Activated CD4-positive, alpha-beta T cell treated with anti-CD3 and anti-CD28 coated beads, Interleukin-2, amount 50 U/mL, for 4 hours (primary cell): ENCODE measurements around the gene ZNF768.
A peak's percentile ranks its signal among the peaks of the same experiment; 100 is the strongest.

ENCODE experiments used
- DNase-seq, 2 experiments: peaks; one replicate each; pipeline ENCODE4 v3.0.0-alpha.2; 2020

ZNF768 gene

DNA sequence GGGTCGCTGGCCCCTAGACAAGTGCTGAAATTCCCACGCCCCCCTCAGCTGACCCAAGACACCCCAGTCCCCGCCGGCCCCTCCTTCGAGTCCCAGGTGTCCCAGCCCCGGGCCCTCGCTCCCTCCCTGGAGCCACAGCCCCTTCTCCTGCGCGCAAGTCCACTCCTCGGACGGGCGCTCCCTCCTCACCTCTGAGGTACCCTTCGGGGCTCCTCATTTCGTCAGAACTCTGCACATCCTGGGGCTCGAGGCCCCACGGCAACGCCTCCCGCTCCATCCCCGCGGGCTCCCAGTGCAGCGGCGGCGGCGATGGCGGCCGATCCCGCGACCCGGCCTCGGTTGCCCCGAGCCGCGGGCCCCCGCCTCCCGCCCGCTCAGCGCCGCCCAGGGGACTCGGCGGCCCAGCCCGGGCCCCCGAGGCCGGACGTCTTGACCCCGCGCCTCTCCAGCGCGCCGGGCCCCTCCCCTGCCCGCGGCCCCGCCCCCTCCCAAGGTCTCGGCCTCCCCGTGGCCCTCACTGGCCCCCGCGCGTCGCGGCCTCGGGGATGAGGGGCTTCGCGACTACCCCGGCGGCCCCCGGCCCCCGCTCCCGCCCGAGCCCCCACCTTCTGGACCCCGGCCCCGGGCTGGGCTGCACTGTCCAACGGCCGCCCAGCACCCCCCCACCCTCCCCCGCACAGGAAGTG lies at the start of gene ZNF768:
Gene ZNF768 (minus strand): TSS at position 430 of the 686 bp plus-strand sequence. CDS start 153 bp downstream, at position 277.
- DNase-seq, result peak; percentile 15 to 18

DNA sequence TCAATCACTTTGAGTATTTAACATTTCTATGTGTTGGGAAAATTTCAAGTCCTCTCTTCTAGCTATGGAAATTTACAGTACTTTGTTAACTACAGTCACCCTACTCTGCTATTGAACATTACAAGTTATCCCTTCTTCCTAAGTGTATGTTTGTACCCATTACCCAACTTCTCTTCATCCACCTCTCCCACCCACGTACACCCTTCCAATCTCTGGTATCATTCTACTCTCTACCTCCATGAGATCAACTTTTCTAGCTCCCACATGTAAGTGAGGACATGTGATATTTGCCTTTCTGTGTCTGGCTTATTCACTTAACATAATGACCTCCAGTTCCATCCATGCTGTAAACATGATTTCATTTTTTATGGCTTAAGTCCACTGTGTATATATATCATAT lies 48.3 kb upstream of the ZNF768 start:
- DNase-seq, result no peak

DNA sequence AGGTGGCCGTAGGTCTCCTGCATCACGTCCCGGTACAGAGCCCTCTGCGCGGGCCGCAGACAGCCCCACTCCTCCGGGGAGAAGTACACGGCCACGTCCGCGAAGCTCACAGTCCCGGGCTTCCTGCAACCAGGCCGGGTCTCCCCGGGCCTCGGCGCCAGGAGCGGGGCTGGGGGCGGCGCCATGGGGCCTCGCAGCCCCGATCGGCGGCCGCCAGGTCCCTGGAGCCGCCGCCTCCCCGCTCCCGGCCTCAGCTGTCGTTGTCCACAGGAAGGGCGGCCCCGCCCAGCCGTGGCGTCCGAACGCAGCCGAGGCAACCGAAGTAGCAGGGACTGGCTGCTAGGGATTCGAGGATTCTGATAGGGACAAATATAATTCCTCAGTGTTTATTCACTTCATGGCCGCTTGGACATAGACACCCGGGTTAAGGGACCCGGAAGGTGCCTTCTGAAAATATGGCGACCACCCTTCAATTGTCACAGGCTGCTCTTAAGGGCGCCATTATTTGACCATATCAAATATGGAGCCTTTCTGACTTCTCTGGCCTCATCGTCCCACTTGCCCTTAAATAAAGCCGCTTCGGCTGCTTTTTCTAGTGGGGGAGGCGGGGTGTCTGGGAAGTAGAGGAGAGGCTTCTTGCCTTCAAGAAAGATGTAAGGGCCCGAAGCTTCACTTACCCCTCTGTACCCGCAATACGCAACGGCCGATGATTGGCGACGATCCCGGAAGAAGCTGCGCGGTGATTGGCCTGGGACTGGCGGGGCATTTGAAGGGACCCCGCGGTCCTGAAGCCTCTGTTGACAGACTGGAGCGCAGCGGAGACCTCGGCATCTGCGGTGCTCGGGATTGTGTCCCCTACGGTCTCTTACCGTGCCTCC lies 45.3 kb upstream of the ZNF768 start, which contains the start of gene ZNF688:
Gene ZNF688 (minus strand): TSS at position 270 of the 878 bp plus-strand sequence. CDS start 85 bp downstream, at position 185.
- peak; percentile 93 to 95 for DNase-seq

DNA sequence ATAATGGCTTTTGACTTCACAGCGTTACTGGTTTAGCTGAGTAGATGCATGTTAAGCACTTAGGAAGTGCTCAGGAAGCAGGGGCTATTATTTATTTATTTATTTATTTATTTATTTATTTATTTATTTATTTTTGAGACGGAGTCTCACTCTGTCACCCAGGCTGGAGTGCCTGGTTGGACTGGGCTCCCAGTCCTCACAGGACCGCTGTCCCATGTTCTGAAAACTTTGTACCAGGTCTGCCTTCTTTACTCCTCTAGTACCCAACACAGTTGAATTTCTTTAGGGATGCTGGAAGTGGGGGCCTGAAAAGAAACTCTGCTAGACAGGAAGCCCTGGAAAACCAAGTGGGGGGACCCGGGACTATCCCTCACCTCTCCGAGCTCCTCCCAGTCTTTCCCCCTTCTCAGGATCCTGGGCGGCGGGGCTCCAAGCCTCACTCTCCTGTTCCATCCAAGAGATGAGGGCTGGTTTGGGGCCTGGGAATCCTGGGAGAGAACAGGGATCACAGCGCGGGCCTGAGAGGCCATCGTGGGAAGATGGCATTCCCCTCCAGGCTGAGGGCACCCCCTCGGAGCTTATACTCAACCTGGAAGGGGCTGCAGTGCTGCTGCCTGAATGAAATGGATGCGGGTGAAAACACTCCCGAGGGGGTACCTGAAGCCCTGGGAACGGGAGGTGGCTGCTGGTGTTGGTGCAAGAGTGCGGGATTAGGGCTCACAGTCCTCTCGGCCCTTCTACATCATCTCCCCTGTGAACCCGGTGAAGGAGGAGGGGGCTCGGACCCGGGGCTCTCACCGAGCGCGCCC lies 44.5 kb upstream of the ZNF768 start:
- no peak for DNase-seq

DNA sequence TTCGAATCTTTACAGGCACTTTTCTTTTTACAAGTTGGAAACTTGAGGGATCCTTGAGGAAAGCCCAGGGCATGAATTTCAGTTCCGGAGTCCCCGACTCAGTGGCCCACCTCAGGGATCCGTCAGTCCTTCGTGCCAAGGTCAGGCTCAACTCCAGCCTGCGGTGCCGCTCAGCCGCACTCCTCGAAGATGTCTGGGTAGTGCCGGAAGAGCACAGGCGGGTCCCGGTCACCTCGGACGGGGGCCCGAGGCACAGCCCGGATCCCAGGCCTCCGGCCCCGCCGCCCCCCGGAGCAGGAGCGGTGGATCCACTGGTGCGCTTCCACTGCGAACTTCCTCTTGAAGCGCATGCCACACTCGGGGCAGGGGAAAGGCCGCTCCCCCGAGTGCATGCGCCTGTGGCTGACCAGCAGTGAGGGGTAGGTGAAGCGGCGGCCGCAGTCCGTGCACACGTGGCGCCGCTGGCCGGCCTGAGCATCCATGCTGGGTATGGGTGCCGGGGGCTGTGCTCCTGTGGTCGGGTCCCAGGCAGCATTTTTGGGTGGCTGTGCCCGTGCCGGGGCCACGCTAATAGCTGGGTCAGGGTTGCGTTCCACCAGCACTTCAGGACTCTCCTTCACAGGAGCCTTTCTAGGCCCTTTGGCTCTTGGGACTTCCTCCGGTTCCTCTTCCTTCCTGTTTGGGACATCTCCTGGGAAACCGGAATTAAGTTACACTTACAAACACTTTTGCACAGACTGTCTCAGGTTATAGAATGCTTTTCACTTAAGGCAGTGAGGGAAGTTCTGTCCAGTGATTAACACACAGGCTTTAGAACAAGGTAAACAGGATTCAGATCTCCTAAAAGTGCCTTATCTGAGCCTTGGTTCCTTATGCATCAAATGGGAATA lies 43.6 kb upstream of the ZNF768 start:
- DNase-seq, result no peak

DNA sequence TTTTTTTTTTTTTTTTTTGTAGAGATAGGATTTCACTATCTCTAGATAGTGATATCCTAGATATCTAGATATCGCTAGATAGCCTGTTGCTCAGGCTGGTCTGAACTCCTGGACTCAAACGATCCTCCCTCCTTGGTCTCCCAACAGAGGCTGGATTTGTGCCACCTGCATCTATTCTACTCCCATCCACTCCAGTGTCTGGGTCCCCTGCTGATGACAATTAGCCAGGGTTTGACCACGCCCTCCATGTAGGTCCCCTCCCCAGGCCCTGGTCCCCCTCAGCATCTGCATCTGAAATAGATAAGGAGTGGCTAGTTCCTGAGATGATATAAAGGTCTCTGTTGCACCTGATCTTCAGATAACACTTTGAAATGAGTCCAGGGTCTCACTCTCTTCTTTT lies 42.9 kb upstream of the ZNF768 start:
- DNase-seq, result no peak

DNA sequence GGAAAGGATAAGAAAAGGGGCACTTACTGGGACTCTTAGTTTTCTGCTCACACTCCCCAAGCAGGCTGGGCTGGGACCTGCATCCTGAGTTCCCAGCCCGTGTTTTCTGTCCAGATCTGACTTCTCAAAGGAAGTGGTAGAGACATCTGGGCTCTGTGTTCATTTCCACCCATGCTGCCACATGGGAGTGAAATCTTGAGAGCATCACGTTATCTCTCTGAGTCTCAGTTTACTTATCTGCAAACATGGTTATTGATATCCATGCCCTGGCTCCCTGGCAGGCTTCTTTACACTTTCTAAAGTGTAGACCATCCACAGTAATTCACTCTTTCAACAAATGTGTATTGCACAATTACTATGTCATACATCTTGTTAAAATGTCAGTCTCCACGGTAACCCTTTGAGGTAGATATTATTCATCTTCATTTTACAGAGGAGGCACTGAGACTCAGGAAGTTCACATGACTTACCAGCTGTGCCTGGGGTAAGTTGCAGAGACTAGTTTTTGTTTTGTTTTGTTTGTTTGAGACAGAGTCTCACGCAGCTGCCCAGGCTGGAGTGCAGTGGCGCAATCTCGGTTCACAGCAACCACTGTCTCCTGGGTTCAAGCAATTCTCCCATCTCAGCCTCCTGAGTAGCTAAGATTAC lies 41.7 kb upstream of the ZNF768 start:
- DNase-seq, result peak; percentile 32 to 35

DNA sequence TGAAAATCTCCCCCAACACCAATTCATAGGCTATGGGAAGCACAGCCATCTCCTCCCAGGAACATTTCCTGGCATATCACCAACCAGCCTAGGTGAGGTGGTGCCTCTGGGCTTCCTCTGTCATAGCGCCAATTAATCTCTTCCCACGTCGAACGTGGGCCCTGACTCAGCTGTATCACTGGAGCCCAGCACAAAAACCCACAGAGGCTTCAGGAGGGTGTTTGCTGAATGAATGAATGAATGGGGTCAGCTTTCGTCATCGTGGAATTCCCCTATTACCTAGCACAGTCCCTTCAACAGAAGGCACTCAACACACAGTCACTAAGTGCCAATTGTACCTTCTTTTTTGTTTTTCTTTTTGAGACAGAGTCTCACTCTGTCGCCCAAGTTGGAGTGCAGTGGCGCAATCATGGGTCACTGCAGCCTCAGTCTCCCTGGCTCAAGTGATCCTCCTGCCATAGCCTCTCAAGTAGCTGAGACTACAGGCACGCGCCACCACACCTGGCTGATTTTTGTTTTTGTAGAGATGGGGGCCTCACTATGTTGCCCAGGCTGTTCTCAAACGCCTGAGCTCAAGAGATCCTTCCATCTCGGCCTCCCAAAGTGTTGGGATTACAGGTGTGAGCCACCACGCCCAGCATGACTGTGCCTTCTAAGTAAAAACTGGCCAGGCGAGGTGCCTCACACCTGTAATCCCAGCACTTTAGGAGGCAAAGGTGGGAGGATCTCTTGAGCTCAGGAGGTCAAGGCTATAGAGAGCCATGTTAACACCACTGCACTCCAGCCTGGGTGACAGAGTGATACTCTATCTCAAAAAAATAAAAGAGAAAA lies 41.0 kb upstream of the ZNF768 start:
- DNase-seq, result peak; percentile 61 to 68

DNA sequence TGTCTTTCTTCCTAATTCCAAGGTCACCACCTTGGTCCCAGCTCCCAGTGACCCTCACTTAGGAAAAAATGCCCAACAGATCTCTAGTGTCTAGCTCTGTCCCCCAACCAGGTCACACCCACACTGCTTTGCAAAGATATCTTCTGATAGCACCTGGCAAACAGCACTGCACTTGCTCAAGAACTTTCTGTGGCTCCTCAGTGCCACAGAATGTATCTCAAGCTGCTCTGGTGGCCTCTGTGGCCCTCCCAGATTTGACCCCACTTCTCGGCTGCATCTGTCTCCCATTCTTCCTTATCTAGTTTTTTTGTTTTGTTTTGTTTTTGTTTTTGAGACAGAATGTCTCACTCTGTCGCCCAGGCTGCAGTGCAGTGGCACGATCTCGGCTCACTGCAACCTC lies 40.2 kb upstream of the ZNF768 start:
- no peak for DNase-seq

DNA sequence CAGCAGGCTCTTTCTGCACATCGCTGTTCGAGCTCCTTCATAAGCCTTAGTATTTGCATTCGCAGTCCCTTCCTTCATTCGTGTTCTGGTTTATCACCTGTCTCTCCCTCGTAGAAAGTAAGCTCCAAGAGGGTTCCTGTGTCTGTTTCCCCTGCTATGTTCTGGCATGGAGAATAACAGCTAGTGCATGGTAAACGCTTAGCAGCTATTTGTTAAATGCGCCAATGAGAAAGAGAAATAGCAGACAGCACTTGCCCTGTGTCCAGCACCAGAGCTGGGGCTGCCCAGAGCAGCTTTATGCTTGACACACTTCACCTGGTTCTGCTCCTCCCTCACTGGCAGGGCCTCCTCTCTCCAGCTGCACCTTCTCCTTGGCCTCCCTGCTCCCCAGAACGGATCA lies 39.6 kb upstream of the ZNF768 start:
- DNase-seq, result no peak

DNA sequence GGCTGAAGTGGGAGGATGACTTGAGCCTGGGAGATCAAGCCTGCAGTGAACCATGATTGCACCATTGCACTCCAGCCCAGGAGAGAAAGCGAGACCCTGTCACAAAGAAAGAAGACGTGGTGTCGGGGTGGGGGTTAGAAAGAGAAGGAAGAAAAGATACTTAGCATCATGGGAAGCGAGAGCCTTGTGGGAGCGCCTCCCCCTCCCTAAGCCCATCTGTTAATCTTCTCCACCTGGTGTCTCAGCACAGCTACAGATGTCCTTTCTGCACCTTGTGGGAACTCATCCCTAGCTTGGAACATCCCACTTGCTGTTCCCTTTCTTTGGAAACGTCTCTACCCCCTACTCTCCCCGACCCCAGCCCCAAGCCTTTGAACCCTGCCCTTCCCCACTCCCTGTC lies 39.2 kb upstream of the ZNF768 start:
- no peak for DNase-seq

DNA sequence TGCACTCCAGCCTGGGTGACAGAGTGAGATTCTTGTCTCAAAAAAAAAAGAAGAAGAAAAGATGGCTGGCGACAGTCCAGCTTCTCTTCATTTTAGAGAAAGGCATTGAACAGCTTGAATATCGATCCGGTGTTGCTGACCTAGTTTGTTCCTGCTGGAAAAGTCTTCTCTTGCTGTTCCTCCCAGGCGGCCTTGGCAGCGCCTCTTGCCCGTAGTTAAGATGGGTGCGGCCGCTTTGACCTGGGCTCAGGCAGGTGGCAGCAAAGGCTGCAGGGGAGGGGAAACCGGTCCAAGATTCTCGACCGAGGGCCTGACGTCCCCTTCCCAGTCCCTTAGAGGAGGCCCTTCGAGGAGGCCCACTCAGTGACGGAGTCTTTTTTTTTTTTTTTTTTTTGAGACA lies 35.7 kb upstream of the ZNF768 start:
- DNase-seq, result no peak

DNA sequence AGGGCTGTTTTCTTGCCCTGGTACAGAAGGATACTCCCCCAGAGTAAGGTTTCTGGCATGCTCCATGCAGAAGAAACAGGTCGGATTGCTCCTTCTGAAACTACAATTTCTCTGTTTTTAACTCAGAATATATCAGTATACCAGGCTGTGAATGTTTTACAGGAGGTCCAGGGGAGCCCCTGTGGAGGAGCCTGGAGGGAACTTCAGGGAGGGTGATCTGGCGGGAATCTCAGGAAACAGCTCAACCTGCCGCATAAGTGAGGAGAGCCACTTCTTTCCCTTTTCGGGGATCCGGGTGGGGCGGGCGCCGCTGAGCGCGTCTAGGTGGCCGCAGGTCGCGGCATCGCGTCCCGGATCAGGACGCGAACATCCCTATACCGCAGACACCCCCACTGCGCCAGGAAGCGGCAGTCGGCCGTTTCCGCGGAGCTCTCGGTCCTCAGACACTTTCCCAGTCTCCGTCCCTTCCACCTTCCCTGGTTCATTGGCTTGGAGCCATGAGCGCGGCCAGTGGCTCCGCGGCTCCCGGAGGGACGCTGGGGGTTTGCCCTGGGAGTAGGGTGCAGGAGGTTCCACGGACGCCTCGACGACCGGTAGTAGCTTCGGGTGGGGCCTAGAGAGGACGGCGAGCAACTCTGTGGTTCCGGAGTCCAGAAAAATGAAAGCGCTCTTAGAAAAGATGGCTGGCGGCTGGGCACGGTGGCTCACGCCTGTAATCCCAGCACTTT lies 34.9 kb upstream of the ZNF768 start:
- DNase-seq, result no peak

DNA sequence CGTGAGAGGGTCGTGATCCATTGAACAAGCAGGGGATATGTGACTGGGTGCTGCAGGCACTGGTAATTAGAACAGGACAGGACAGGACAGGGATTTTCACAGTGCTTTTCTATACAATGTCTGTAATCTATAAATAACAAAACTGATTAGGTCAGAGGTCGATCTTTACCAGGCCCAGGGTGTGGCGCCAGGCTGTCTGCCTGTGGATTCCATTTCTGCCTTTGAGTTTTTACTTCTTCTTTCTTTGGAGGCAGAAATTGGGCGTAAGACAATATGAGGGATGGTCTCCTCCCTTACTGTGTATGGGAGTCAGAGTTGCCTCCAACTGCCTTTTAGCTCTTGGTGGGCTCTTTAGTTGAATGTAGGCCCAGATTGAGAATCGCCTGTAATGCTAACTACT lies 33.3 kb upstream of the ZNF768 start:
- DNase-seq, result no peak

DNA sequence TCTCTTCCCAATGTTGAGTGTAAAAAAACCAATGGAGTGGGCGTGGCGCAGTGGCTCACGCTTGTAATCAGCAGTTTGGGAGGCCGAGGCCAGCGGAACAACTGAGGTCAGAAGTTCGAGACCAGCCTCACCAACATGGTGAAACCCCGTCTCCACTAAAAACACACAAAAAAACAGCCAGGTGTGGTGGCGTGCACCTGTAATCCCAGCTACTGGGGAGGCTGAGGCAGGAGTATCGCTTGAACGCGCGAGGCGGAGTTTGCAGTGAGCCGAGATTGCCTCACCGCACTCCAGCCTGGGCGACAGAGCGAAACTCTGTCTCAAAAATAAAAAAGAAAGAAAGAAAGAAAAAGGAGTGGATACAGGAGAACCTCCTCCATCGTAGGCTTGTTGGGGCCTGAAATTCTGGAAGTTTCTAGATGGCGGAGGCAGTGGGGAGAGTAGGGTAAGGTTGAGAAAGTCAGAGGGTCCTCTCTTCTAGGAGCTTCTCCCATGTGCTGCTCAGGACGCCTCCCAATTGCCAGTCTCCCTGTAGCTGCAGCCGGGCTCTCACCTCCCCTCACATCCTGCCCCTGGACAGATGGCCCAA lies 32.5 kb upstream of the ZNF768 start:
- no peak for DNase-seq

DNA sequence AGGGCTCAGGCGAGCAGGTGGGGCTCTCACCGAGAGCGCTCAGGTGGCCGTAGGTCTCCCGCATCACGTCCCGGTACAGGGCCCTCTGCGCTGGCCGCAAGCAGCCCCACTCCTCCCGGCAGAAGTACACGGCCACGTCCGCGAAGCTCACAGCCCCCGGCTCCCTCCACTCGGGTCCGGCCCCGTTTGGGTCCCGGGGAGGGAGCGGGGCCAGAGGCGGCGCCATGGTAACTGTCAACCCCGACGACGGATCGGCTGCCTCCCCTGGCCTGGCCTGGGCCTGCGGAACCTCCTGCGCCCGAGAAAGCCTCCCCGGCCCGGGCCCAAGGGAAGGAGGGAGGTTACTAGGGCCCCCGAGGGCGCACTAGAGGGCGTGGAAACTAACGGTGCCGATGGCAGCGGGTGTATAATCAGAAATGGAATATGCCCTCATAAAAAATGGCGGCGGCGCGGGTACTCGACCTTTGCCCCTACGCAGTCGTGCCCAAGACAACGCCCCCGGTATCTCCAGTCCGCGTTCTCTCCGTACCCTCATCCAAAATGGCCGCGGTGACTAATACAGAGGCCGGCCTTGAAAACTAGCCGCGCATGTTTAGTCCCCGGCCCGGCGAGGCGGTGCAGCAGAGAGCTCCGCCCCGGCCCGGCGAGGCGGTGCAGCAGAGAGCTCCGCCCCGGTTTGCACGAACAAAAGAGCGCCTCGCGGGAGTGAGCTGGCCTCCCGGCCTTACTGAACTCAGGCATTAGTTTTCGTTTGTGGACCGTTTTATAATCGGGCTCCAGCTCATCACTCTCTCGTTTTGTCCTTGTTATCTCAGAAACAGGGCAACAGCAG lies 31.8 kb upstream of the ZNF768 start, which contains the start of gene ZNF764:
Gene ZNF764 (minus strand): TSS at position 418 of the 832 bp plus-strand sequence. CDS start 192 bp downstream, at position 226.
- DNase-seq, result peak; percentile 95 to 96

DNA sequence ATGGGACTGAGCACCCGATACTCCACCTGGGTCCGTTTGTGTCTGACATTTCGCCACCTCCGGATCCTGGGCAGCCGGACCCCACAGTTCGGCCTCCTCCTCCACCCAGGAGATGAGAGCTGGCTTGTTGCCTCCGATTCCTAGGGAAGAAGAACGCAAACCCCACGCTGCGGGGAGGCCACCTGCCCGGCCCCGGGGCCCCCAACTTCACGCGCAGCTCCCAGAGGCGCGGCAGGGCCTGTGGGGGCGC lies 31.3 kb upstream of the ZNF768 start:
- no peak for DNase-seq

DNA sequence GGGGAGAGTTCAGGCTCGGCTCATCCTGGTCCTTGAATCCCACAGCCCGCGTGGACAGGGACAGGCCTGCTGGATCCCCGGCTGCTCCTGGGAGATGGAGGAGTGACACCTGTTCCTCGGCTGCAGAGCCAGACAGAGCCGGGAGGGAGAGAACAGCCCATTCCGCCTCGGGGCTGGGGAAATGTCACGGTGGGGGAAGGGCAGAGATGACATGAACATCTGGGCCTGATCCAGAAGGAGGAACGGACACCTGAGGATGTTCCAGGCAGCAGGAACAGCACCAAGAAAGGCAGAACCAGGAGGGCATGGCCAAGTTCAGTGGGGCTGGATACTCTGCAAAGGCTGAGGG lies 29.7 kb upstream of the ZNF768 start:
- no peak for DNase-seq
